H1 (cell line): ENCODE results near the gene RHOC. TPM values are rescaled to one million over a fixed set of nuclear protein-coding genes. Genes with fewer than 3 reads are reported as not detected.

Experiments
- CTCF ChIA-PET: fragments of 300-600 bp; sonication (Branson Sonifier 250); formaldehyde crosslinking; loops from one replicate; lab custom pipeline; 2021; ENCODE audit not compliant: partially characterized antibody; lab: Charles Lee
- POLR2A ChIA-PET: fragments of 300-600 bp; sonication (Branson Sonifier 250); formaldehyde crosslinking; loops from one replicate; lab custom pipeline; 2021; ENCODE audit warnings: inconsistent platforms; ENCODE audit not compliant: partially characterized antibody; lab: Charles Lee
- DNase-seq, 2 experiments: peaks; one replicate each; pipeline versions ENCODE4 v3.0.0 to v3.0.0-alpha.2; 2010 to 2022; ENCODE audit warnings: low spot score in 2 of 2, low read depth in 1 of 2, mixed read lengths in 1 of 2
- FAIRE-seq: peaks from 2 replicates; lab custom pipeline; 2011; peaks lifted over from hg19 to GRCh38; lab: Jason Lieb, UNC
- H2AFZ ChIP-seq: 2 replicates; pipeline ENCODE4 v1.8.1; 2012; ENCODE audit warnings: low read length, inconsistent platforms
- H2AK5ac ChIP-seq: 2 replicates; pipeline ENCODE4 v1.6.1; 2013; ENCODE audit warnings: low read depth, low read length
- H2BK120ac ChIP-seq: replicated peaks from 2 replicates; pipeline ENCODE3; 2013; ENCODE audit warnings: low read depth, low read length, inconsistent platforms
- H2BK12ac ChIP-seq: 2 replicates; pipeline ENCODE4 v1.6.1; 2013; ENCODE audit warnings: low read depth, low read length
- H2BK15ac ChIP-seq: 2 replicates; pipeline ENCODE4 v1.6.1; 2013; ENCODE audit warnings: low read length
- H2BK20ac ChIP-seq: 2 replicates; pipeline ENCODE4 v1.6.1; 2013; ENCODE audit warnings: low read length
- H2BK5ac ChIP-seq: 2 replicates; pipeline ENCODE4 v1.6.1; 2013; ENCODE audit warnings: low read depth, low read length
- H3K14ac ChIP-seq: 2 replicates; pipeline ENCODE4 v1.6.1; 2013; ENCODE audit warnings: inconsistent platforms; ENCODE audit not compliant: insufficient read length
- H3K18ac ChIP-seq: 2 replicates; pipeline ENCODE4 v1.6.1; 2013; ENCODE audit warnings: low read length; ENCODE audit errors: extremely low read depth
- H3K23ac ChIP-seq: 2 replicates; pipeline ENCODE4 v1.6.1; 2013; ENCODE audit warnings: inconsistent platforms; ENCODE audit not compliant: insufficient read length
- H3K23me2 ChIP-seq: 2 replicates; pipeline ENCODE4 v1.6.1; 2013; ENCODE audit warnings: low read depth, low read length
- H3K27ac ChIP-seq: 2 replicates; pipeline ENCODE4 v1.6.1; 2011; ENCODE audit warnings: low read depth, low read length, inconsistent platforms
- H3K27me3 ChIP-seq, 4 experiments: replicated peaks in 1 of 4; 1 replicate in 1 of 4; 2 replicates in 3 of 4; pipeline versions ENCODE4 v1.6.1 to v1.8.1; 2011 to 2013; ENCODE audit warnings: low read length in 3 of 4, mild to moderate bottlenecking in 3 of 4, inconsistent platforms in 2 of 4, mixed read lengths in 2 of 4, moderate library complexity in 1 of 4; ENCODE audit not compliant: control insufficient read depth in 3 of 4, insufficient read depth in 3 of 4; ENCODE audit errors: extremely low read depth in 1 of 4
- H3K36me3 ChIP-seq, 4 experiments: 2 replicates each; pipeline versions ENCODE4 v1.6.1 to v1.8.1; 2011 to 2013; ENCODE audit warnings: mild to moderate bottlenecking in 4 of 4, low read length in 3 of 4, moderate library complexity in 2 of 4, control low read depth in 1 of 4, inconsistent platforms in 1 of 4; ENCODE audit not compliant: insufficient read depth in 4 of 4, control insufficient read depth in 2 of 4
- H3K4ac ChIP-seq: replicated peaks from 2 replicates; pipeline ENCODE3; 2013; ENCODE audit warnings: low read length, low read depth, mixed read lengths, inconsistent platforms; ENCODE audit not compliant: insufficient read length
- H3K4me1 ChIP-seq, 4 experiments: replicated peaks in 1 of 4; 1 replicate in 1 of 4; 2 replicates in 3 of 4; pipeline versions ENCODE4 v1.6.1 to v1.8.1; 2011 to 2013; ENCODE audit warnings: low read length in 3 of 4, inconsistent platforms in 2 of 4, mixed read lengths in 1 of 4; ENCODE audit not compliant: insufficient read depth in 4 of 4, control insufficient read depth in 3 of 4
- H3K4me2 ChIP-seq, 2 experiments: 2 replicates each; pipeline versions ENCODE4 v1.6.1 to v1.8.1; 2011 to 2013; ENCODE audit warnings: low read depth in 2 of 2, low read length in 2 of 2, control low read depth in 1 of 2, inconsistent platforms in 1 of 2, mild to moderate bottlenecking in 1 of 2; ENCODE audit not compliant: insufficient read depth in 1 of 2
- H3K4me3 ChIP-seq, 4 experiments: fragments of 200-600, 300-600 bp in 1 of 4; sonication (generic), shearing (Covaris generic), sonication (Bioruptor Twin) in 1 of 4; 2 replicates each; pipeline versions ENCODE4 v1.5.1 to v1.8.1; 2011 to 2016; ENCODE audit warnings: low read length in 4 of 4, low read depth in 3 of 4, control low read depth in 2 of 4, inconsistent platforms in 2 of 4, mild to moderate bottlenecking in 2 of 4, mixed read lengths in 1 of 4, moderate library complexity in 1 of 4; ENCODE audit not compliant: insufficient read depth in 2 of 4; ENCODE audit errors: extremely low read depth in 1 of 4
- H3K56ac ChIP-seq: replicated peaks from 2 replicates; pipeline ENCODE3; 2013; ENCODE audit warnings: low read depth, mild to moderate bottlenecking, mixed read lengths, low read length, inconsistent platforms; ENCODE audit not compliant: insufficient read length
- H3K79me1 ChIP-seq: 2 replicates; pipeline ENCODE4 v1.6.1; 2013; ENCODE audit warnings: low read depth, low read length, control low read depth
- H3K79me2 ChIP-seq, 2 experiments: 2 replicates each; pipeline versions ENCODE4 v1.6.1 to v1.8.1; 2012 to 2013; ENCODE audit warnings: low read length in 2 of 2, mild to moderate bottlenecking in 2 of 2, inconsistent platforms in 1 of 2; ENCODE audit not compliant: insufficient read depth in 2 of 2, control insufficient read depth in 1 of 2
- H3K9ac ChIP-seq, 4 experiments: replicated peaks in 1 of 4; 1 replicate in 1 of 4; 2 replicates in 3 of 4; pipeline versions ENCODE4 v1.6.1 to v1.8.1; 2011 to 2013; ENCODE audit warnings: low read depth in 3 of 4, low read length in 3 of 4, control low read depth in 2 of 4, mild to moderate bottlenecking in 2 of 4, moderate library complexity in 2 of 4, inconsistent platforms in 1 of 4; ENCODE audit errors: extremely low read depth in 1 of 4
- H3K9me3 ChIP-seq, 2 experiments: 2 replicates each; pipeline versions ENCODE4 v1.6.1 to v1.8.1; 2012 to 2013; ENCODE audit warnings: mild to moderate bottlenecking in 2 of 2, moderate library complexity in 2 of 2, control low read depth in 1 of 2, inconsistent platforms in 1 of 2, low read depth in 1 of 2, low read length in 1 of 2, mixed read lengths in 1 of 2; ENCODE audit not compliant: insufficient read depth in 2 of 2
- H4K20me1 ChIP-seq, 2 experiments: replicated peaks in 1 of 2; 2 replicates each; pipeline versions ENCODE3 to v1.8.1; 2011 to 2013; ENCODE audit warnings: inconsistent platforms in 2 of 2, low read length in 2 of 2, mild to moderate bottlenecking in 1 of 2; ENCODE audit not compliant: insufficient read depth in 2 of 2, control insufficient read depth in 1 of 2
- H4K5ac ChIP-seq: 2 replicates; pipeline ENCODE4 v1.6.1; 2013; ENCODE audit warnings: low read length, low read depth, mixed read lengths, inconsistent platforms; ENCODE audit not compliant: insufficient read length
- H4K8ac ChIP-seq: 2 replicates; pipeline ENCODE4 v1.8.0; 2013; ENCODE audit warnings: mild to moderate bottlenecking, moderate library complexity, low read length, inconsistent platforms; ENCODE audit not compliant: insufficient read depth; ENCODE audit errors: extremely low read depth
- H4K91ac ChIP-seq: replicated peaks from 2 replicates; pipeline ENCODE3; 2013; ENCODE audit warnings: low read length, mixed read lengths, inconsistent platforms; ENCODE audit not compliant: insufficient read length
- ATF2 ChIP-seq: IDR thresholded peaks from 2 replicates; pipeline ENCODE4 v1.6.1; 2012; ENCODE audit warnings: low read length, inconsistent platforms
- BACH1 ChIP-seq: IDR thresholded peaks from 2 replicates; pipeline ENCODE4 v1.6.1; 2012; ENCODE audit warnings: low read length, improper control_type of control experiment
- EGR1 ChIP-seq: IDR thresholded peaks from 2 replicates; pipeline ENCODE4 v1.6.1; 2011; ENCODE audit warnings: low read depth, low read length, borderline replicate concordance
- FOSL1 ChIP-seq: IDR thresholded peaks from 2 replicates; pipeline ENCODE4 v1.6.1; 2011; ENCODE audit warnings: mild to moderate bottlenecking, low read depth, low read length, moderate library complexity; ENCODE audit not compliant: insufficient read depth
- JUND ChIP-seq: IDR thresholded peaks from 2 replicates; pipeline ENCODE4 v1.6.1; 2011; ENCODE audit warnings: mild to moderate bottlenecking, improper control_type of control experiment, low read length
- POU5F1 ChIP-seq: IDR thresholded peaks from 2 replicates; pipeline ENCODE4 v1.6.1; 2011; ENCODE audit warnings: low read depth, mild to moderate bottlenecking, low read length, moderate library complexity
- RAD21 ChIP-seq, 2 experiments: IDR thresholded peaks in 1 of 2; conservative IDR thresholded peaks in 1 of 2; 2 replicates each; pipeline ENCODE4 v1.6.1; 2011; ENCODE audit warnings: low read depth in 2 of 2, low read length in 2 of 2, improper control_type of control experiment in 1 of 2, inconsistent platforms in 1 of 2, mild to moderate bottlenecking in 1 of 2, moderate library complexity in 1 of 2
- RNF2 ChIP-seq: fragments of 200-900, 300-1000 bp; sonication (generic); IDR thresholded peaks from 2 replicates; pipeline ENCODE4 v1.7.1; 2016; ENCODE audit warnings: borderline replicate concordance, low read depth, mild to moderate bottlenecking, antibody characterized with exemption, low read length; ENCODE audit not compliant: poor library complexity, severe bottlenecking; ENCODE audit errors: missing control alignments
- SIX5 ChIP-seq: IDR thresholded peaks from 2 replicates; pipeline ENCODE4 v1.6.1; 2011; ENCODE audit warnings: mild to moderate bottlenecking, low read depth, low read length
- SP1 ChIP-seq: IDR thresholded peaks from 2 replicates; pipeline ENCODE4 v1.6.1; 2011; ENCODE audit warnings: low read depth, low read length
- WGBS, 2 experiments: shearing (Covaris generic) in 1 of 2; methylation state at CpG; one replicate each; pipeline versions ENCODE4 v1.1.6 to v1.1.7; 2013 to 2015; ENCODE audit warnings: low lambda C conversion rate in 2 of 2, mixed read lengths in 2 of 2, inconsistent platforms in 1 of 2, low coverage in 1 of 2, missing lambda C conversion rate in 1 of 2; ENCODE audit not compliant: insufficient replicate concordance in 2 of 2, insufficient coverage in 1 of 2, insufficient read length in 1 of 2; ENCODE audit errors: extremely low coverage in 1 of 2, missing lambda C conversion rate in 1 of 2; 5-methylcytosine and 5-hydroxymethylcytosine counted together
- polyA plus RNA-seq, 7 experiments: library from polyadenylated mRNA; depleted of rRNA in 3 of 7; stranded (reverse) in 5 of 7; unstranded in 2 of 7; fragments of >200 nt in 5 of 7; fragments of 200-250 nt in 2 of 7; gene quantifications; 1 replicate in 5 of 7; 2 replicates in 1 of 7; 4 replicates in 1 of 7; pipeline versions ENCODE4 v1.2.1 to v1.2.3, GENCODE V29; 2011 to 2013; ENCODE audit warnings: missing spikeins in 2 of 7, mixed read lengths in 2 of 7
- total RNA-seq: library from RNA; stranded (reverse); fragmentation: NEBNext Ultra II Directional; extraction: Animal tissue kit (Norgen Biotek cat#: 25700); gene quantifications from 2 replicates; pipeline ENCODE4 v1.2.1, GENCODE V29; 2021
- TF ChIP-seq, protein P1 (sequence below): IDR thresholded peaks from 2 replicates; pipeline ENCODE4 v1.6.1; 2011; ENCODE audit warnings: low read length, improper control_type of control experiment

Gene RHOC
- total and polyA plus RNA-seq, 2 of the 8 experiments (the other 6 are each of a cell fraction or from before 2014, with no cell fraction given) = 53.6 to 97.5 TPM

DNA sequence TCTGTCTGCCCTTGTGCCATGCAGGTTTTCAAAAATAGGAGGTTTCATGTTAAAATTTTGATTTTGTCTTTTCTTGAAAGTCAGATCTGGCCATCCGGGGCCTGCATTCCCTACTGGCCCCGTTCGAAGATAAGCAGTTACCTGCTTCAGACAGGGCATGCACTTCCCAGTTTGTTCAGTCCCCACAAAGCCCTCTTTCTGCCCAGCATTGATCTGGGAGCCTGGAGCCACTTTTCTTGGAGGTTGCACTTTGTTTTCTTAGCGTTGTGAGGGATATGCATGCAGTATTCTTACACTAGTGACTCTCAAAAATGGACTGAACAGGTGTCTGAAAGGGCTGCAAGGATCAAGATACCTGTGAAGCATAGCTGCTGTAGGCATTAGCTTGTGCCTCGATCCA is 21.0 kb downstream of the RHOC start:
- POLR2A ChIA-PET = interaction anchor here (0.8 to 6.0 kb wide), 3 partner anchors 11 to 19 kb away, joined by 3 to 32 read pairs (median 4); no protein-coding TSS in a partner anchor
- no peak for FAIRE-seq
- H3K79me1 ChIP-seq = peaks cover 3% of the 10 kb centered on the region
- TF ChIP-seq ATF2 = no peak
- TF ChIP-seq EGR1 = no peak
- TF ChIP-seq SIX5 = no peak
- no peak for TF ChIP-seq RAD21 (IDR thresholded peaks at IDR 0.05 in 1 of 2, conservative IDR thresholded peaks at IDR 0.05 in 1 of 2; ENCODE audit: low read depth in 2 of 2, low read length in 2 of 2)
- TF ChIP-seq BACH1 = no peak
- TF ChIP-seq FOSL1 = no peak
- no peak for TF ChIP-seq POU5F1
- no peak for TF ChIP-seq JUND
- no peak for TF ChIP-seq RNF2
- TF ChIP-seq SP1 = no peak
- TF ChIP-seq, protein P1, sequence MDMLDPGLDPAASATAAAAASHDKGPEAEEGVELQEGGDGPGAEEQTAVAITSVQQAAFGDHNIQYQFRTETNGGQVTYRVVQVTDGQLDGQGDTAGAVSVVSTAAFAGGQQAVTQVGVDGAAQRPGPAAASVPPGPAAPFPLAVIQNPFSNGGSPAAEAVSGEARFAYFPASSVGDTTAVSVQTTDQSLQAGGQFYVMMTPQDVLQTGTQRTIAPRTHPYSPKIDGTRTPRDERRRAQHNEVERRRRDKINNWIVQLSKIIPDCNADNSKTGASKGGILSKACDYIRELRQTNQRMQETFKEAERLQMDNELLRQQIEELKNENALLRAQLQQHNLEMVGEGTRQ = no peak

More for the DNA sequence above, 21.0 kb downstream of the RHOC start:
- DNase-seq = no peak
- H3K23ac ChIP-seq = no peak overlapping the region
- H3K27me3 ChIP-seq = no peaks in the 10 kb centered on the region
- H2BK120ac ChIP-seq = no peak overlapping the region
- CTCF ChIA-PET = no interaction called here
- H2AK5ac ChIP-seq = no peak overlapping the region
- H3K4me1 ChIP-seq = peaks cover 0 to 2% (median 0%) of the 10 kb centered on the region in 4 experiments; a peak in 2 of 7 replicates
- no peak overlapping the region for H3K56ac ChIP-seq
- 95% methylated on average over 5 of the region's 5 CpGs; no CpG with 5 or more reads in 1 of the 2 experiments for WGBS, 2 experiments
- no peak overlapping the region for H2BK20ac ChIP-seq
- no peak overlapping the region for H2BK12ac ChIP-seq
- no peak overlapping the region for H3K4ac ChIP-seq
- no peak overlapping the region for H4K5ac ChIP-seq
- H2BK5ac ChIP-seq = no peak overlapping the region
- peaks cover 0 to 7% (median 7%) of the 10 kb centered on the region in 4 experiments; a peak in 6 of 8 replicates for H3K36me3 ChIP-seq
- peaks cover 0 to 8% of the 10 kb centered on the region in 2 experiments for H4K20me1 ChIP-seq
- H3K4me2 ChIP-seq = no peak overlapping the region
- H3K14ac ChIP-seq = no peak overlapping the region
- H3K4me3 ChIP-seq = no peak overlapping the region
- H3K79me2 ChIP-seq = peaks cover 0 to 10% of the 10 kb centered on the region in 2 experiments; a peak in 2 of 4 replicates
- no peak overlapping the region for H4K91ac ChIP-seq
- H3K27ac ChIP-seq = no peak overlapping the region
- H2BK15ac ChIP-seq = no peak overlapping the region
- no peak overlapping the region for H2AFZ ChIP-seq
- H3K9me3 ChIP-seq = no peaks in the 10 kb centered on the region
- no peak overlapping the region; the same call in 1 of the 2 replicates for H3K18ac ChIP-seq
- H3K23me2 ChIP-seq = no peaks in the 10 kb centered on the region
- no peak overlapping the region for H4K8ac ChIP-seq
- no peak overlapping the region for H3K9ac ChIP-seq
